Upper lobe of right lung (tissue), 1 donor: ENCODE data around the gene FHOD3. TPM values are rescaled to one million over a fixed set of nuclear protein-coding genes. Genes with fewer than 3 reads are reported as not detected.

Source experiments
- ATAC-seq: fragments of 200-7000 bp; cut with Tn5 transposase; one replicate; pipeline ENCODE4 v1.9.1; 2020; ENCODE audit warnings: mild to moderate bottlenecking, moderate library complexity
- DNase-seq: peaks from one replicate; pipeline ENCODE4 v3.0.0-alpha.2; 2020
- H3K27ac ChIP-seq: fragments of 200-600 bp; one replicate; pipeline ENCODE4 v1.8.0; 2022
- H3K27me3 ChIP-seq: fragments of 200-600 bp; one replicate; pipeline ENCODE4 v1.8.0; 2022; ENCODE audit warnings: mild to moderate bottlenecking
- H3K36me3 ChIP-seq: fragments of 200-600 bp; one replicate; pipeline ENCODE4 v1.8.0; 2022
- H3K4me1 ChIP-seq: fragments of 200-600 bp; one replicate; pipeline ENCODE4 v1.8.0; 2022
- H3K4me3 ChIP-seq: fragments of 200-600 bp; one replicate; pipeline ENCODE4 v1.8.0; 2022; ENCODE audit warnings: mild to moderate bottlenecking
- H3K9me3 ChIP-seq: fragments of 200-600 bp; one replicate; pipeline ENCODE4 v1.8.0; 2022
- CTCF ChIP-seq: fragments of 200-600 bp; IDR thresholded peaks from one replicate; pipeline ENCODE4 v1.8.0; 2022; ENCODE audit warnings: antibody characterized with exemption
- intact Hi-C: fragments of 100-400 bp; cut with DNase I; formaldehyde crosslinking; loops from one replicate; pipeline ENCODE4 v1.11.0; 2022
- total RNA-seq: library from RNA; stranded (reverse); fragmentation: NEBNext Ultra II Directional; extraction: Animal tissue kit (Norgen Biotek cat#: 25700); gene quantifications from one replicate; pipeline ENCODE4 v1.2.1, GENCODE V29; 2021
- donor health status: DM: no; HTN: yes; CAD: no; lungs with severe emphysema.

FHOD3 gene
- total RNA-seq, 1 donor from 2014 or later, result 1.9 TPM

DNA sequence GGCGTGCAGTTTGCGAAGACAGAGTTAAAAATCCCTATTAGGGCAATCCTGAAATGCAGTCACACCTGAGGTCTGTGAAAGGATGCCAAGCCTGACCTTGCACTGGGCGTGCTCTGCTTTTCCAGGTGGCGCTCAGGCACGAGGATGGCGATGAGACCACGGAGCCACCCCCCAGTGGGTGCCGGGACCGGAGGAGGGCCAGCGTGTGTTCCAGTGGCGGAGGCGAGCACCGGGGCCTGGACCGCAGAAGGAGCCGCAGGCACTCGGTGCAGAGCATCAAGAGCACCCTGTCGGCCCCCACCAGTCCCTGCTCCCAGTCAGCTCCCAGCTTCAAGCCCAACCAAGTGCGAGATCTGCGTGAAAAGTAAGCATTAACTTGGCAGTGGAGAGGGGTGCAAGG, 327.9 kb downstream of the FHOD3 start:
- no peak for DNase-seq
- intact Hi-C loops, result no loop called here
- H3K27me3 ChIP-seq, result no peaks in the 10 kb centered on the region
- H3K4me3 ChIP-seq, result no peak overlapping the region
- H3K4me1 ChIP-seq, result peaks cover 4% of the 10 kb centered on the region
- no peak overlapping the region for H3K27ac ChIP-seq
- H3K9me3 ChIP-seq, result no peaks in the 10 kb centered on the region
- no peaks in the 10 kb centered on the region for H3K36me3 ChIP-seq
- no peak for TF ChIP-seq CTCF
- ATAC-seq, result no peak

GRCh38 chr18:36627637-36628036, 330.1 kb downstream of the FHOD3 start:
- no peak for ATAC-seq
- H3K27me3 ChIP-seq, result no peaks in the 10 kb centered on the region
- intact Hi-C loops, result no loop called here

DNA sequence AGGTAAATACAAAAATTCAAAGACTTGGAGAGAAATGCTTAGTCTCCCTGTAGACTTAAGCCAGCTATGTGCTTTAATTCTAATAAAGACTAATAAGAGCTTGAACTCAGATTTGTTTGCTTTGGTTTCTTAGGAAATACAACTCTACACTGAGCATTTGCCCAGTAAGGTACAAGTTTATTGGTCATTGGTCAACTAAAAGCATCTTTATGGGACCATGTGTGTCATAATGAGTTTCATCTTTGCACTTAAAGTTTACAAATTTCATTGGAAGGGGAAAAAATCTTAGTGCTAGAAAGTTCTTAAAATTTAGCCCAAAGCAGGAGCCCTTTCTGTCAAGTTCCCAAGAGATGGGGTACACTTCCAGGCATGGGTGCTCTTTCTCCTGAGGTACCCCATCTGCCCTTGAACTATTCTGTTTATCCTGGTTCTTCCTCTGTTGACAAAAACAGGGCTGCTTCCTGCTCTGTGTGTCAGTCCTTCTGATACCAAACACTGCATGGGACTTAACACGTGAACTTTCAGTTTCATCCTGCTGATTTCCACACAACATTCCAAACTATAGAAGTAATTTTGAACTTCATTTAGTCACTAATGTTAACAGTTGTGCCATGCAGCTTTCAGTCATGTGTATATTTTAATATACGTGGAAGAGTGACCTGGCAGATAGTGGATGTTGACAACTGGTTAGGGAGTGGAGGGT, 331.1 kb downstream of the FHOD3 start:
- DNase-seq, result no peak
- H3K4me3 ChIP-seq, result no peak overlapping the region
- TF ChIP-seq CTCF, result no peak

More at GRCh38 chr18:36627637-36628036, 330.1 kb downstream of the FHOD3 start:
- TF ChIP-seq CTCF, result no peak
- Histone ChIP-seq H3K4me3 (no peak overlapping the region), H3K36me3 (no peaks in the 10 kb centered on the region), H3K4me1 (peaks cover 4% of the 10 kb centered on the region), H3K27ac (no peak overlapping the region), H3K9me3 (no peaks in the 10 kb centered on the region)
- no peak for DNase-seq

DNA sequence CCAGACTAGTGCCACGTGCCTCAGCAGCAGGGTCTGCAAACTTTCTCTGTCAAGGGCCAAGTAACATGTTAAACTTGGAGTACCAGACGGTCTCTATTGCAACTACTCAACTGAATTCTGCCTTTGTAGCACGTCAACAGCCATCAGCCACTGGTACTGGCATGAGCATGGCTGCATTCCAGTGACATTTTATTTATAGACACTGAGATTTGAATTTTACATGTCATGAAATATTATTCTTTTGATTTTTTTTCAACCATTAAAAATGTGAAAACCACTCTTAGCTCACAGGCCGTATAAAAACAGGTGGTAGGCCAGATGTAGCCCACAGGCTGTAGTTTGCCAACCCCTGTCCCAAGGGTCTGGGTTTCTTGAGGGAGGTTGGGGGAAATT, 331.6 kb downstream of the FHOD3 start:
- H3K4me1 ChIP-seq, result peaks cover 4% of the 10 kb centered on the region
- H3K9me3 ChIP-seq, result no peaks in the 10 kb centered on the region
- ATAC-seq (no peak), DNase-seq (no peak)
- H3K4me3 ChIP-seq, result no peak overlapping the region
- no peaks in the 10 kb centered on the region for H3K36me3 ChIP-seq
- H3K27me3 ChIP-seq, result no peaks in the 10 kb centered on the region
- TF ChIP-seq CTCF, result no peak
- intact Hi-C loops, result no loop called here
- H3K27ac ChIP-seq, result no peak overlapping the region

More for the DNA sequence above, 331.1 kb downstream of the FHOD3 start:
- no peaks in the 10 kb centered on the region for H3K36me3 ChIP-seq
- peak overlapping the region; percentile 5 for H3K27ac ChIP-seq
- no peaks in the 10 kb centered on the region for H3K9me3 ChIP-seq
- no peaks in the 10 kb centered on the region for H3K27me3 ChIP-seq
- H3K4me1 ChIP-seq, result peaks cover 4% of the 10 kb centered on the region
- intact Hi-C loops, result no loop called here
- ATAC-seq, result no peak

DNA sequence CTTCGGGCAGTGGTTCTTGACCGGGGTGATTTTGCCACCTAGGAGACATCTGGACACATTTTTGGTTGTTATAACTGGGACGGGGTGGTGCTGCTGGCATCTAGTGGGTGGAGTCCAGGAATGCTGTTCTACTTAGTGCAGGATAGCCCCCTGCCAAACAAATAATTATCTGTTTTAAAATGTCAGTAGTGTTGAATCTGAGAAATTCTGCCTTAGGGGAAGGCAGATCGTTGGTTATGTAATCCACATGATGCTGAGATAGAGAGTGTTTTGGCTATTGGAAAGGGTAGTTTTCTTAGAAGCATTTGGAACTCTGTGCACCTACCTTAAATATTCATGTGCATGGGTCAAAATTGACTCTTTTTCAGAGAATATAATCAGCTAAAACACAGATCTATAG, 332.3 kb downstream of the FHOD3 start:
- no peak overlapping the region for H3K27ac ChIP-seq
- intact Hi-C loops, result no loop called here
- H3K27me3 ChIP-seq, result no peaks in the 10 kb centered on the region
- H3K4me3 ChIP-seq, result no peak overlapping the region
- H3K4me1 ChIP-seq, result peaks cover 4% of the 10 kb centered on the region
- no peak for ATAC-seq
- DNase-seq, result no peak
- no peaks in the 10 kb centered on the region for H3K36me3 ChIP-seq
- no peaks in the 10 kb centered on the region for H3K9me3 ChIP-seq
- TF ChIP-seq CTCF, result no peak

GRCh38 chr18:36630917-36631316, 333.4 kb downstream of the FHOD3 start:
- ATAC-seq (no peak), DNase-seq (no peak)
- no peak overlapping the region for H3K27ac ChIP-seq
- intact Hi-C loops, result no loop called here
- no peak overlapping the region for H3K4me3 ChIP-seq
- no peak for TF ChIP-seq CTCF
- no peaks in the 10 kb centered on the region for H3K27me3 ChIP-seq
- no peaks in the 10 kb centered on the region for H3K9me3 ChIP-seq
- no peaks in the 10 kb centered on the region for H3K36me3 ChIP-seq
- H3K4me1 ChIP-seq, result peaks cover 4% of the 10 kb centered on the region
